ENCODE results near the gene HDAC6. TPM values are rescaled to one million over a fixed set of nuclear protein-coding genes. Genes with fewer than 3 reads are reported as not detected.

The HDAC6 gene
- polyA plus RNA-seq, 1 donor from 2014 or later: 161 TPM

- Histone ChIP-seq H3K79me2 (replicated peaks; ENCODE audit: insufficient read depth, low read length) (no peaks in the 10 kb centered on the region), H3K9ac (ENCODE audit: low read length) (no peak overlapping the region), H3F3A (ENCODE audit: insufficient read depth, low read length, poor library complexity, severe bottlenecking) (no peaks in the 10 kb centered on the region), H3K9me3 (ENCODE audit: low read length) (no peaks in the 10 kb centered on the region), H3K27ac (ENCODE audit: low read length) (no peak overlapping the region), H3K36me3 (ENCODE audit: insufficient read depth, low read length) (no peaks in the 10 kb centered on the region), H3K4me2 (ENCODE audit: low read length) (no peak overlapping the region), H3K9me2 (ENCODE audit: insufficient read depth, low read length) (no peaks in the 10 kb centered on the region), H2AFZ (ENCODE audit: low read depth, low read length) (no peak overlapping the region), H3K4me3 (ENCODE audit: low read length) (no peak overlapping the region), H3K27me3 (ENCODE audit: insufficient read depth, low read depth, low read length) (no peaks in the 10 kb centered on the region), H4K20me1 (ENCODE audit: insufficient read depth) (no peaks in the 10 kb centered on the region)
- TF ChIP-seq TAF1 (IDR thresholded peaks at IDR 0.05; ENCODE audit: low read depth) (no peak), REST (IDR thresholded peaks at IDR 0.05; ENCODE audit: borderline replicate concordance) (no peak), RAD21 (conservative IDR thresholded peaks at IDR 0.05) (no peak), SMC3 (conservative IDR thresholded peaks at IDR 0.05; ENCODE audit: poor library complexity) (no peak), EZH2 (IDR thresholded peaks at IDR 0.05; ENCODE audit: borderline replicate concordance, insufficient read depth, low read length, poor library complexity, severe bottlenecking) (no peak), POLR2AphosphoS5 (IDR thresholded peaks at IDR 0.05) (no peak), MXI1 (conservative IDR thresholded peaks at IDR 0.05; ENCODE audit: poor library complexity, severe bottlenecking) (no peak), CTCF (IDR thresholded peaks at IDR 0.05; ENCODE audit: poor library complexity, severe bottlenecking) (no peak), EP300 (conservative IDR thresholded peaks at IDR 0.05; ENCODE audit: poor library complexity, severe bottlenecking) (no peak)
Observed at GRCh38 chrX:48786825-48787504, 14.9 kb upstream of the HDAC6 start.

- no peak overlapping the region for H2AFZ ChIP-seq (ENCODE audit: low read depth, low read length)
- no peaks in the 10 kb centered on the region for H4K20me1 ChIP-seq (ENCODE audit: insufficient read depth)
- no peak overlapping the region for H3K4me2 ChIP-seq (ENCODE audit: low read length)
- H3K79me2 ChIP-seq (replicated peaks; ENCODE audit: insufficient read depth, low read length): no peaks in the 10 kb centered on the region
- H3K27me3 ChIP-seq (ENCODE audit: insufficient read depth, low read depth, low read length): no peaks in the 10 kb centered on the region
- no peaks in the 10 kb centered on the region for H3K9me3 ChIP-seq (ENCODE audit: low read length)
- no peak overlapping the region for H3K9ac ChIP-seq (ENCODE audit: low read length)
- H3K36me3 ChIP-seq (ENCODE audit: insufficient read depth, low read length): no peaks in the 10 kb centered on the region
- TF ChIP-seq TAF1 (IDR thresholded peaks at IDR 0.05; ENCODE audit: low read depth) (no peak), EZH2 (IDR thresholded peaks at IDR 0.05; ENCODE audit: borderline replicate concordance, insufficient read depth, low read length, poor library complexity, severe bottlenecking) (no peak), REST (IDR thresholded peaks at IDR 0.05; ENCODE audit: borderline replicate concordance) (no peak)
- no peak overlapping the region for H3K27ac ChIP-seq (ENCODE audit: low read length)
- H3F3A ChIP-seq (ENCODE audit: insufficient read depth, low read length, poor library complexity, severe bottlenecking): no peaks in the 10 kb centered on the region
- no peak overlapping the region for H3K4me3 ChIP-seq (ENCODE audit: low read length)
- no peaks in the 10 kb centered on the region for H3K9me2 ChIP-seq (ENCODE audit: insufficient read depth, low read length)
Observed at GRCh38 chrX:48787505-48788443, 14.1 kb upstream of the HDAC6 start.

All from neural cell (in vitro differentiated cells).